GM12891 (cell line): ENCODE data around the gene CCDC178.

Source experiments
- PAX5 ChIP-seq: IDR thresholded peaks from 2 replicates; pipeline ENCODE4 v1.6.1; 2011; ENCODE audit warnings: low read length, moderate library complexity, mild to moderate bottlenecking; ENCODE audit not compliant: insufficient read depth, severe bottlenecking
- POLR2A ChIP-seq: IDR thresholded peaks from 2 replicates; pipeline ENCODE4 v1.6.1; 2011; ENCODE audit warnings: low read depth, low read length, control low read depth
- POLR2AphosphoS5 ChIP-seq: IDR thresholded peaks from 2 replicates; pipeline ENCODE4 v1.6.1; 2011; ENCODE audit warnings: low read depth, low read length, control low read depth
- POU2F2 ChIP-seq: IDR thresholded peaks from 2 replicates; pipeline ENCODE4 v1.6.1; 2011; ENCODE audit warnings: low read depth, mild to moderate bottlenecking, control low read depth, low read length, moderate library complexity
- SPI1 ChIP-seq: IDR thresholded peaks from 2 replicates; pipeline ENCODE4 v1.6.1; 2011; ENCODE audit warnings: low read depth, low read length, control low read depth
- TAF1 ChIP-seq: IDR thresholded peaks from 2 replicates; pipeline ENCODE4 v1.6.1; 2011; ENCODE audit warnings: low read depth, low read length, control low read depth

DNA sequence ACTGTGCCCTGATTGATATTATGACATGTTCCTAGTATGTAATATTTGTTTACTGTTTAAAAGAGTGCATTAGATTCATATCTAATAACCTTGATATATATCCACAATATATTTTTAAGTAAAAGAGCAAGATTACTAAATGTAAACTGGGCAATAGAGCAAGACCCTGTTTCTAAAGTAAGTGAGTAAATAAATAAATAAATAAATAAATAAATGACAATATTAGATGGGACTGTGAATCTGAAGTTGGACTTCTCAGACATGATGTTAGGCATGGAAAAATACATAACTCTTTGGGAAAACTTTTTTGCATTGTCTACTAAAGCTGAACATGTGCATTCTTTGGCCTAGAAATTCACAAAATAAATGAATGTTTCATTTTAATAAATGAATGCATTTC, 164.7 kb downstream of the CCDC178 start:
- TF ChIP-seq POLR2A, result no peak
- no peak for TF ChIP-seq POLR2AphosphoS5
- TF ChIP-seq TAF1, result no peak
- TF ChIP-seq POU2F2, result no peak
- TF ChIP-seq SPI1, result no peak
- no peak for TF ChIP-seq PAX5
